H9 (cell line): ENCODE data around the gene TEX48. TPM values are rescaled to one million over a fixed set of nuclear protein-coding genes. Genes with fewer than 3 reads are reported as not detected.

Source experiments
- DNase-seq: peaks from one replicate; pipeline ENCODE4 v3.0.0-alpha.2; 2017
- H2AFZ ChIP-seq: one replicate; pipeline ENCODE4 v1.6.1; 2013; ENCODE audit warnings: mild to moderate bottlenecking, low read length, control low read depth, moderate library complexity
- H2AK5ac ChIP-seq: 2 replicates; pipeline ENCODE4 v1.6.1; 2013; ENCODE audit warnings: low read length, control low read depth, mixed read lengths; ENCODE audit not compliant: insufficient read length
- H2BK120ac ChIP-seq: one replicate; pipeline ENCODE4 v1.6.1; 2013; ENCODE audit warnings: low read depth, mild to moderate bottlenecking, low read length, control low read depth, inconsistent platforms; ENCODE audit not compliant: poor library complexity, severe bottlenecking
- H2BK12ac ChIP-seq: 2 replicates; pipeline ENCODE4 v1.6.1; 2013; ENCODE audit warnings: low read length, control low read depth, mixed read lengths, low read depth; ENCODE audit not compliant: insufficient read length
- H2BK15ac ChIP-seq: 2 replicates; pipeline ENCODE4 v1.6.1; 2013; ENCODE audit warnings: low read depth, low read length, control low read depth
- H2BK20ac ChIP-seq: one replicate; pipeline ENCODE4 v1.6.1; 2013; ENCODE audit warnings: low read depth, mild to moderate bottlenecking, low read length, control low read depth, inconsistent platforms; ENCODE audit not compliant: poor library complexity, severe bottlenecking
- H2BK5ac ChIP-seq: 2 replicates; pipeline ENCODE4 v1.6.1; 2013; ENCODE audit warnings: low read length, control low read depth, mixed read lengths; ENCODE audit not compliant: insufficient read length
- H3K14ac ChIP-seq: 2 replicates; pipeline ENCODE4 v1.6.1; 2013; ENCODE audit warnings: low read length, control low read depth; ENCODE audit not compliant: insufficient read depth
- H3K18ac ChIP-seq: 2 replicates; pipeline ENCODE4 v1.6.1; 2013; ENCODE audit warnings: low read depth, mild to moderate bottlenecking, mixed read lengths, low read length, control low read depth; ENCODE audit not compliant: insufficient read length
- H3K23ac ChIP-seq: 2 replicates; pipeline ENCODE4 v1.6.1; 2013; ENCODE audit warnings: low read length, control low read depth, mixed read lengths, low read depth; ENCODE audit not compliant: insufficient read length
- H3K23me2 ChIP-seq: 2 replicates; pipeline ENCODE4 v1.6.1; 2013; ENCODE audit warnings: low read depth, mild to moderate bottlenecking, mixed read lengths, low read length, control low read depth; ENCODE audit not compliant: insufficient read length, poor library complexity, severe bottlenecking
- H3K27ac ChIP-seq: 2 replicates; pipeline ENCODE4 v1.5.1; 2013; ENCODE audit warnings: low read length, control low read depth, mixed read lengths, low read depth; ENCODE audit not compliant: insufficient read length
- H3K27me3 ChIP-seq: 2 replicates; pipeline ENCODE4 v1.6.1; 2013; ENCODE audit warnings: low read length, control low read depth, inconsistent platforms; ENCODE audit not compliant: insufficient read depth
- H3K4ac ChIP-seq: 2 replicates; pipeline ENCODE4 v1.6.1; 2013; ENCODE audit warnings: low read depth, mild to moderate bottlenecking, control low read depth, inconsistent platforms, low read length, moderate library complexity
- H3K4me1 ChIP-seq: 2 replicates; pipeline ENCODE4 v1.6.1; 2013; ENCODE audit warnings: low read length, control low read depth, inconsistent platforms; ENCODE audit not compliant: insufficient read depth
- H3K4me2 ChIP-seq: 2 replicates; pipeline ENCODE4 v1.6.1; 2013; ENCODE audit warnings: low read length, control low read depth, mixed read lengths; ENCODE audit not compliant: insufficient read length, insufficient read depth
- H3K56ac ChIP-seq: 2 replicates; pipeline ENCODE4 v1.6.1; 2013; ENCODE audit warnings: low read depth, mild to moderate bottlenecking, mixed read lengths, low read length, control low read depth; ENCODE audit not compliant: insufficient read length
- H3K79me1 ChIP-seq: 2 replicates; pipeline ENCODE4 v1.6.1; 2013; ENCODE audit warnings: low read depth, mild to moderate bottlenecking, moderate library complexity, low read length, control low read depth, inconsistent platforms; ENCODE audit not compliant: insufficient read depth, poor library complexity, severe bottlenecking
- H3K79me2 ChIP-seq: 2 replicates; pipeline ENCODE4 v1.6.1; 2013; ENCODE audit warnings: low read length, control low read depth, inconsistent platforms; ENCODE audit not compliant: insufficient read depth
- H3K9ac ChIP-seq: 2 replicates; pipeline ENCODE4 v1.6.1; 2013; ENCODE audit warnings: low read length, control low read depth, mixed read lengths; ENCODE audit not compliant: insufficient read length; ENCODE audit errors: extremely low read depth
- H3K9me3 ChIP-seq: one replicate; pipeline ENCODE4 v1.6.1; 2013; ENCODE audit warnings: low read depth, low read length, inconsistent platforms; ENCODE audit not compliant: control insufficient read depth
- H3T11ph ChIP-seq: one replicate; pipeline ENCODE4 v1.6.1; 2013; ENCODE audit warnings: mild to moderate bottlenecking, low read length, control low read depth, inconsistent platforms
- H4K20me1 ChIP-seq: one replicate; pipeline ENCODE4 v1.6.1; 2013; ENCODE audit not compliant: control insufficient read depth, insufficient read length, insufficient read depth
- H4K5ac ChIP-seq: 2 replicates; pipeline ENCODE4 v1.6.1; 2013; ENCODE audit warnings: low read depth, mild to moderate bottlenecking, mixed read lengths, low read length, control low read depth; ENCODE audit not compliant: insufficient read length
- H4K8ac ChIP-seq: replicated peaks from 2 replicates; pipeline ENCODE4 v1.6.1; 2013; ENCODE audit warnings: low read length, control low read depth, mixed read lengths, low read depth; ENCODE audit not compliant: insufficient read length
- H4K91ac ChIP-seq: 2 replicates; pipeline ENCODE4 v1.6.1; 2013; ENCODE audit warnings: low read depth, mild to moderate bottlenecking, moderate library complexity, mixed read lengths, low read length, control low read depth; ENCODE audit not compliant: insufficient read length
- H3K27ac Mint-ChIP-seq, 3 experiments: 2 replicates in 2 of 3; 3 replicates in 1 of 3; pipeline ENCODE4 v1.8.0; 2020 to 2021; ENCODE audit warnings: mixed read lengths in 3 of 3, mild to moderate bottlenecking in 1 of 3, moderate library complexity in 1 of 3
- H3K27me3 Mint-ChIP-seq: 2 replicates; pipeline ENCODE4 v1.8.0; 2021; ENCODE audit warnings: low read depth, mild to moderate bottlenecking, moderate library complexity, mixed read lengths
- H3K36me3 Mint-ChIP-seq, 3 experiments: 2 replicates in 2 of 3; 3 replicates in 1 of 3; pipeline ENCODE4 v1.8.0; 2020 to 2021; ENCODE audit warnings: low read depth in 3 of 3, mixed read lengths in 3 of 3; ENCODE audit not compliant: insufficient read depth in 1 of 3
- H3K4me1 Mint-ChIP-seq, 2 experiments: 2 replicates each; pipeline ENCODE4 v1.8.0; 2020; ENCODE audit warnings: mixed read lengths in 2 of 2
- H3K4me3 Mint-ChIP-seq, 2 experiments: 2 replicates in 1 of 2; 3 replicates in 1 of 2; pipeline ENCODE4 v1.8.0; 2020 to 2021; ENCODE audit warnings: mild to moderate bottlenecking in 2 of 2, mixed read lengths in 2 of 2, moderate library complexity in 1 of 2
- H3K9me3 Mint-ChIP-seq, 2 experiments: 2 replicates in 1 of 2; 3 replicates in 1 of 2; pipeline ENCODE4 v1.8.0; 2020; ENCODE audit warnings: mild to moderate bottlenecking in 2 of 2, mixed read lengths in 2 of 2, moderate library complexity in 1 of 2
- CTCF ChIP-seq: fragments of 200-600 bp; sonication (generic); conservative IDR thresholded peaks from 3 replicates; pipeline ENCODE4 v1.8.0; 2021; ENCODE audit warnings: antibody characterized with exemption, mild to moderate bottlenecking
- WGBS: extraction: QIAGEN DNeasy Blood & Tissue Kit; methylation state at CpG from one replicate; pipeline ENCODE4 v1.1.7; 2013; ENCODE audit warnings: missing lambda C conversion rate, low lambda C conversion rate, mixed read lengths; ENCODE audit not compliant: insufficient read length; ENCODE audit errors: extremely low coverage; 5-methylcytosine and 5-hydroxymethylcytosine counted together
- total RNA-seq: library from RNA; stranded (reverse); gene quantifications from 2 replicates; pipeline ENCODE4 v1.2.1, GENCODE V29; 2021

TEX48 gene
- total RNA-seq, 1 experiment from 2014 or later = not detected

- H4K20me1 ChIP-seq = no peaks in the 10 kb centered on the region
- H3K18ac ChIP-seq = no peak overlapping the region
- no peak overlapping the region for H4K5ac ChIP-seq
- H3K4ac ChIP-seq = no peak overlapping the region
- no peaks in the 10 kb centered on the region for H3K27me3 ChIP-seq
- no peak overlapping the region for H3K27ac Mint-ChIP-seq
- no peaks in the 10 kb centered on the region for H3K23me2 ChIP-seq
- H2BK20ac ChIP-seq = no peak overlapping the region
- no peaks in the 10 kb centered on the region; a peak in 1 of 5 replicates for H3K9me3 Mint-ChIP-seq
- no peak for TF ChIP-seq CTCF
- no peak overlapping the region for H2BK12ac ChIP-seq
- H4K91ac ChIP-seq = no peak overlapping the region
- H3K9ac ChIP-seq = no peak overlapping the region
- H2AFZ ChIP-seq = no peak overlapping the region
- H3K4me1 ChIP-seq = no peaks in the 10 kb centered on the region
- no peak overlapping the region for H2BK15ac ChIP-seq
- H3K23ac ChIP-seq = no peak overlapping the region
- no peak overlapping the region for H2AK5ac ChIP-seq
- H3K36me3 Mint-ChIP-seq = no peaks in the 10 kb centered on the region
- no peak for DNase-seq
- no peak overlapping the region for H2BK5ac ChIP-seq
- H3K79me2 ChIP-seq = no peaks in the 10 kb centered on the region
- no peak overlapping the region for H4K8ac ChIP-seq
- H3K79me1 ChIP-seq = no peaks in the 10 kb centered on the region
- no peaks in the 10 kb centered on the region for H3K9me3 ChIP-seq
- no peak overlapping the region for H3K4me2 ChIP-seq
- no peak overlapping the region for H3K14ac ChIP-seq
- H3T11ph ChIP-seq = no peak overlapping the region
- no peak overlapping the region for H3K56ac ChIP-seq
- H3K27ac ChIP-seq = no peak overlapping the region
- no CpG with 5 or more reads among the region's 3 CpGs for WGBS
- peaks cover 34% of the 10 kb centered on the region for H3K27me3 Mint-ChIP-seq
- no peak overlapping the region for H2BK120ac ChIP-seq
- H3K4me3 Mint-ChIP-seq = no peak overlapping the region
- H3K4me1 Mint-ChIP-seq = peaks cover 13 to 14% of the 10 kb centered on the region in 2 experiments
Measured at GRCh38 chr9:114677418-114677817, 4.6 kb downstream of the TEX48 start.
